ENCODE results near the gene SYCP3. TPM values are rescaled to one million over a fixed set of nuclear protein-coding genes. Genes with fewer than 3 reads are reported as not detected.

SYCP3 gene
- total and polyA plus RNA-seq, 2 of the 13 experiments (the other 11 are each of a cell fraction or from before 2014, with no cell fraction given), result not detected

GRCh38 chr12:101696251-101697196 is 42.7 kb downstream of the SYCP3 start (continued):
- TF ChIP-seq MAZ (IDR thresholded peaks at IDR 0.05; ENCODE audit: borderline replicate concordance, low read depth, low read length) (no peak), MAZ (CRISPR knock-in tag; IDR thresholded peaks at IDR 0.05; ENCODE audit: low read depth) (peak; percentile 39; the same call in 1 of the 2 replicates), RAD21 (CRISPR knock-in tag; IDR thresholded peaks at IDR 0.05) (0 out of 2 replicates have a peak, but pooled peaks have one; percentile 5), GPN1 (CRISPR knock-in tag; IDR thresholded peaks at IDR 0.05; ENCODE audit: borderline replicate concordance) (no peak), POLR2G (IDR thresholded peaks at IDR 0.05; ENCODE audit: low read depth, low read length) (peak; percentile 52; the same call in 1 of the 2 replicates), KDM5B (CRISPR knock-in tag; IDR thresholded peaks at IDR 0.05; ENCODE audit: borderline replicate concordance) (no peak), ZNF264 (CRISPR knock-in tag; IDR thresholded peaks at IDR 0.05) (0 out of 2 replicates have a peak, but pooled peaks have one; percentile 44), PAX8 (CRISPR knock-in tag; IDR thresholded peaks at IDR 0.05; ENCODE audit: borderline replicate concordance) (no peak), ZNF124 (CRISPR knock-in tag; IDR thresholded peaks at IDR 0.05) (no peak), SRSF4 (IDR thresholded peaks at IDR 0.05; ENCODE audit: low read depth, low read length, poor library complexity, severe bottlenecking) (no peak), ATF2 (CRISPR knock-in tag; IDR thresholded peaks at IDR 0.05) (no peak), NFRKB (IDR thresholded peaks at IDR 0.05) (no peak), ZNF138 (CRISPR knock-in tag; IDR thresholded peaks at IDR 0.05; ENCODE audit: low read depth) (no peak), ZBTB20 (CRISPR knock-in tag; IDR thresholded peaks at IDR 0.05; ENCODE audit: borderline replicate concordance, low read depth) (0 out of 2 replicates have a peak, but pooled peaks have one; percentile 0), RBM39 (IDR thresholded peaks at IDR 0.05; ENCODE audit: low read depth, low read length, poor library complexity, severe bottlenecking) (no peak), MED1 (CRISPR knock-in tag; IDR thresholded peaks at IDR 0.05) (peak; percentile 51; the same call in 1 of the 2 replicates), DR1 (CRISPR knock-in tag; IDR thresholded peaks at IDR 0.05) (no peak), ZBTB43 (CRISPR knock-in tag; conservative IDR thresholded peaks at IDR 0.05) (peak; percentile 92), NR2F1 (CRISPR knock-in tag; IDR thresholded peaks at IDR 0.05) (peak in 1 of 2 experiments; percentile 18; a peak in 1 of 4 replicates), KLF6 (CRISPR knock-in tag; IDR thresholded peaks at IDR 0.05) (0 out of 2 replicates have a peak, but pooled peaks have one; percentile 30), REPIN1 (CRISPR knock-in tag; IDR thresholded peaks at IDR 0.05; ENCODE audit: borderline replicate concordance, low read depth) (0 out of 2 replicates have a peak, but pooled peaks have one; percentile 21), ZNF691 (CRISPR knock-in tag; IDR thresholded peaks at IDR 0.05; ENCODE audit: borderline replicate concordance, low read depth) (no peak; the same call in 1 of the 2 replicates), FOXP1 (IDR thresholded peaks at IDR 0.05) (no peak), FOXP1 (CRISPR knock-in tag; IDR thresholded peaks at IDR 0.05) (peak; percentile 70), ZNF274 (CRISPR knock-in tag; IDR thresholded peaks at IDR 0.05) (no peak), MLX (CRISPR knock-in tag; IDR thresholded peaks at IDR 0.05) (peak; percentile 52; the same call in 1 of the 2 replicates)
